ENCODE results near the gene NCOR1.
"Not testable (repeated sequence)": the region's sequence is repeated elsewhere in the genome, so short reads cannot be mapped to it uniquely, and the experiment has no call there.

Gene NCOR1

DNA sequence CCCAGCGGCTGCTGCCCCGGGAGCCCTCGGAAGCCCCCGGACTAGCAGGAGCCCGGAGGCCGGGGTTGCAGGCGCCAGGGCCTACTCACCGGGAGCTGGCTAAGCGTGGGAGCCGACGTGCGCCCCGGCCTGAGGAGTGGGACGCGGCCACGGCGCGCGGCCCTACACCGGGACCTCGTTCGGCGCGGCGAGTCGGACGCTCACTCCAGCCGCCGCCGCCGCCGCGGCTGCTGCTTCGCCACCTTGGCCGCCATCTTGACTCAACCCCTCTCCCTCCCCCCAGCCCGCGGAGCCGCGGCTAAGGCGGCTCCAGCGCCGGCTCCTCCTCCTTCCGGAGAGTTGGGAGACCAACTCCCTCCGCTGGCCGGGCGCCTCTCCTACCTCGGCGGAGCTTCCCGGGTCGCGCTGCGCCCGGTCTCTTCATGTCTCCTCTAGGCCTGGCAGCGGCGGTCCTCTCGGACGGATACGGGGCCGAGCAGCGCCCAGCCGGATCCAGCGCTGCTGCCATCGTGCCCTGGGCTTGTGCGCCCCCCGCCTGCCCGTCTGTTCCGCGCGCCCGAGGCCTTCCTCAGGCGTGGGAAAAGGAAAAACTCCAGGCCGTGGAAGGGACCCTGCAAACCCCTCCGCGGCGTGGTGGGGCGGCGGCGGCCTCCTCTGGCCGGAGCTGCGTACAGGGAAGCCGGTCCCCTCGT is at the start of gene NCOR1:
Gene NCOR1 (minus strand): TSS at position 262 of the 692 bp plus-strand sequence. CDS start 20,965 bp downstream, outside the sequence.
- peak in 1 of 2 experiments; percentile 43 for DNase-seq

DNA sequence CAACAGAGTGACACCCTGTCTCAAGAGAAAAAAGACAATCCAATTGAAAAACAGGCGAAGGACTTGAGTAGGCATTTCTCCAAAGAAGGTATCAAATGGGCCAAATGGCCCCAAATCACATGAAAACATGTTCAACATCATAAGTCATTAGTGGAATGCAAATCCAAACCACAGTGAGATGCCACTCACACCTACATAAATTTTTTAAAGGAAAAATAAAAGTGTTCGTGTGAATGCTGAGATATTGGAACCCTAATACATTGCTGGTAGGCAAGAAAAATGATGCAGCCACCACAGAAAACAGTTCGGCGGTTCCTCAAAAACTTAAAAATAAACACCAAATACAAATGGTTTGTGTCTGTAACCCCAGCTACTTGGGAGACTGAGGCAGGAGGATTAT is 46.9 kb upstream of the NCOR1 start:
- DNase-seq = no peak

GRCh38 chr17:16261049-16261448 is 45.7 kb upstream of the NCOR1 start:
- DNase-seq = no peak

GRCh38 chr17:16259926-16260325 is 44.6 kb upstream of the NCOR1 start:
- no peak for DNase-seq

DNA sequence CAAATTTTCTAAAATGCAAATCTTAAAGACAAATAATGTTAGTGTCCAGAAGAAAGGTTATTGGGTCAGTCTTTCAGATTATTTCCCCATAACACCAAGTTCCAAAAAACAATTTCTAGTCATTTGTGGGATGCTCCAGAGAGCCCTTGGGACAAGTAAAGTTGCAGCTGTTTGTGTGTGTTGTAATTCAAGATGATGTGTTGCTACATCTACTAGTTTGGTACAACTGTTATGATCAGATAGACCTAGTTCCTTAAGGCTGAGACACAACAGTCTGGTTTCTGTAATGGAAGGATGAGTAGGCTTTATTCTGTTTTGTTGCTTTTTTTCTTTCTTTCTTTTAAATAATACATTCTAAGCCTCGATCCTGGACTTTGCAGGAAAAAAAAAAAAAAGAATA is 43.6 kb upstream of the NCOR1 start:
- no peak for DNase-seq

DNA sequence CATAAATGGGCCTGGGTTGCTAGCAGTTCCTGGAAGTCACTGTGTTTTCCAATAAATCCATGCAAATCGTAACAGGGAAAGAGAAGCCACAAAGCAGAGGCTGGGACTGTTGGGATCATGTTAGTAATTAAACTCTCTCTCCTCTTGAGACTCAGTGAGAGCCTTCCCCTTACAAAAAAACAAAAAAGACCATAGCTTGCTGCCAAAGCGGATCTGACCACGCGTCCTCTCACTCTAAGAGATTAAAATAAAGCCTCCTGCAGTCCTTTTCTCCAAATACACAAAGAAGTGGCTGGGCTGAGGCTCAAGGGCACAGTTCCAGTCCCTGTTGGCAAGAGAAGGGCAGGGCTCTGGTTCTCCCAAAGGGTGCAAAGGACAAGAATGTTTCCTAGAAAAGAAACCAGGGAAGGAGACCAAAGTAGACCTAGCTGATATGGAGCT is 40.2 kb upstream of the NCOR1 start:
- no peak for DNase-seq

DNA sequence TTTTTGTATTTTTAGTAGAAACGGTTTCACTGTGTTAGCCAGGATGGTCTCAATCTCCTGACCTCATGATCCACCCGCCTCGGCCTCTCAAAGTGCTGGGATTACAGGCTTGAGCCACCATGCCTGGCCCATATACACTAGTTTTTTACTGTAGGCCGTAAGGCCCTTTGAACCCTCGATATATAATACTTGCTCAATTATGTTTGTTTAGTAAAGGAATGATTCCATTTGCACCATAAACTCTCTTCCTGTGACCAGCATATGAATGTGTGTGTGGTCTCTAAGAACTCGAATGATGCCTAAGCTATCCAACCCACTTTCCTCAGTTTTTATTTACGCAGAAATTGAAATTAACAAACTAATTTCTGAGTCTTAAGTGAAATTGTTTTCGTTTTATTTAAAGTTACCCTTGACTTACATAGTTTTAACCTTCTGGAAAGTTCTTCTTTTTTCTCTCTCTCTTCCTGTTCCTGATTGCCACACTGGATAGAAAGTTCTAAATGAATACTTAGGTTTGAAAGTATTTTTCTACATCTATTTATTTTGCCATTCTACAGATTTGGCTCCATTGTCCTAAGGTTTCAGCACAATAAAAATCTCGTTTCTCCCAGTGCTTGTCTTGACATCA is 39.6 kb upstream of the NCOR1 start:
- no peak for DNase-seq

DNA sequence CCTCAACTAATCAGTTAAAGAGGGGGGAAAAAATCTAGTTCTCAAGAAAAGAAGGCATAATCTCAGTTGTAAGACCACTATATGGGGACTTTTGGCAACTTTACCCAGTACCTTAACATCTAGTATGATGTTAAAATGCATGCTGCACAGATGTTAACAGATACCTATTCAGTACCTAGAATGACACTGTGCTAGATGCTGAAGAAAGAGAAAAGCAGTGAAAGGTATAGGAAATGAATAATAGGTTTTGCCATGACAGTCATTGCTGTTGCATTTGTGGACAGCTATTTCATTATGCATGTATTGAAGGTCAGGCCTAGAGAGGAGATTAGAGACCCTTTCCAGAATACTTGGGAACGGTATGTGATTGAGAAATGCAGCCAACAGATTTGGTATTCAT is 36.2 kb upstream of the NCOR1 start:
- no peak for DNase-seq

DNA sequence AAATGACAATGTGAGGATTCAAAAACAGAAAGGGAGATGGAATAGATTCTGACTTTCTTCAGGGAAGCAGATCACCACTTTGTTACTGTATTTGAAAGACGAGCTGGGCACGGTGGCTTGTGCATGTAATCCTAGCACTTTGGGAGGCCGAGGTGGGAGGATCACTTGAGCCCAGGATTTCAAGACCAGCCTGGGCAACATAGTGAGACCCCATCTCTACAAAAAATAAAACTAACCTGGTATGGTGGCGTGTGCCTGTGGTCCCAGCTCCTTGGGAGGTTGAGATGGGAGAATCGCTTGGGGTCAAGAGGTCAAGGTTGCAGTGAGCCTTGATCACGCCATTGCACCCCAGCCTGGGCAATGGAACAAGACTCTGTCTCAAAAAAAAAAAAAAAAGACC is 35.7 kb upstream of the NCOR1 start:
- no peak for DNase-seq

DNA sequence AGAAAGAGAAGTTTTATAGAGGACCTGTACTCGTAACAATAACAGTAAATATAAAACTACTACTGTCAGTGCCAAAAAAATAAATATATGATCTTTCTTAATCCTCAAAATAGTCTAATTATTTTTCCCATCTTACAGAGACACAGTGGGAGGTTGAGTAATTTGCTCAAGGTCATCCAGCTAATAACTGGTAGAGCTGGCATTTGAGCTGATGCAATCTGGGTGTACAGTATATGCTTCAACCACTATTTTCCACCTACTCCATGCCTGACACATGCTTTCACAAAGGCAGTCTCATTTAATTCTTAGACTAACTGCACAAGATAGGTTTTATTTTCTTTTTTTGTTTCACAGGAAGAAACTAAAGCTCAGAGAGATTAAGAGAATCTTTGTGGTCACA is 35.3 kb upstream of the NCOR1 start:
- DNase-seq = no peak

GRCh38 chr17:16247586-16247984 is 32.3 kb upstream of the NCOR1 start:
- no peak for DNase-seq

DNA sequence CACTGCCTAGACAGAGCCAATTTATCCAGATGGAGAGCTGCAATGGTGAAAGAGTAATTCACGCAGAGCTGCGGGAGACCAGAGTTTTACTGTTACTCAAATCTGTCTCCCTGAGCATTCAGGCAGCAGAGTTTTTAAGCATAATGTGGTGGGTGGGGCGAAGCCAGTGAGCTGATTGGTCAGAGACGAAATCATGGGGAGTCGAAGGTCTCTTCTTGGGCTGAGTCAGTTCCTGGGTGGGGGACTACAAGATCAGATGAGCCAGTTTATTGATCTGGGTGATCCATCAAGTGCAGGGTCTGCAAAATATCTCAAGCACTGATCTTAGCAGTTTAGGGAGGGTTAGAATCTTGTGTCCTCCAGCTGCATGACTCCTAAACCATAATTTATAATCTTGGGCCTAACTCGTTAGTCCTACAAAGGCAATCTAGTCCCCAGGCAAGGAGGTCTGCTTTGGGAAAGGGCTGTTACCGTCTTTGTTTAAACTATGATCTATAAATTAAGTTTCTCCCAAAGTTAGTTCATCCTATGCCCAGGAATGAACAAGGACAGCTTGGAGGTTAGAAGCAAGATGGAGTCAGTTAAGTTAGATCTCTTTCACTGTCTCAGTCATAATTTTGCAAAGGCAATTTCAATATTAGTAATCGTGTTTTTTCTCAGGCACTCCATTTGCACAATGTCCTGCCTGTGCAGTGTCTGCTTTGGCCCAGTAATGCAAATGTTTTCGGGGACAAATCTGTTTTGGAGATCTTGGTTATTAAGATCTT is 28.6 kb upstream of the NCOR1 start:
- no peak for DNase-seq

GRCh38 chr17:16243385-16243784 is 28.1 kb upstream of the NCOR1 start:
- no peak for DNase-seq

DNA sequence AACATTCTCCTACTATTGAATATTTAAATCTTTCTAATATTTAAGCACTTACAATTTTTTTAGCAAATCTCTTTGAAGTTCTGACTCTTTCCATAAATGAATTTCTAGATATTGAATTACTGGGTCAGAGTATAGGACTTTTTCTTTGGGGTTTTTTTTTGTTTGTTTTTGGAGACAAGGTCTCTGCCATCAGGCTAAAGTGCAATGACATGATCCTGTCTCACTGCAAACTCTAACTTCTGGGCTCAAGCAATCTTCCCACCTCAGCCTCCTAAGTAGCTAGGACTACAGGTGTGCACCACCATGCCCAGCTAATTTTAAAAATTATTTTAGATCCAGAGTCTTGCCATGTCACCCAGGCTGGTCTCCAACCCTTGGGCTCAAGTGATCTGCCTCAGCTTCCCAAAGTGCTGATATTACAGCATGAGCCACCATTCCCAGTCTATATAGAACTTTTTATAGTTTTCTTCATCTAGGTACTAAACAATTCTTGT is 26.6 kb upstream of the NCOR1 start:
- no peak for DNase-seq

- DNase-seq = no peak
Observed at GRCh38 chr17:16239931-16240330, 24.6 kb upstream of the NCOR1 start.

- no peak for DNase-seq
Observed at GRCh38 chr17:16232391-16232790, 17.1 kb upstream of the NCOR1 start.

DNA sequence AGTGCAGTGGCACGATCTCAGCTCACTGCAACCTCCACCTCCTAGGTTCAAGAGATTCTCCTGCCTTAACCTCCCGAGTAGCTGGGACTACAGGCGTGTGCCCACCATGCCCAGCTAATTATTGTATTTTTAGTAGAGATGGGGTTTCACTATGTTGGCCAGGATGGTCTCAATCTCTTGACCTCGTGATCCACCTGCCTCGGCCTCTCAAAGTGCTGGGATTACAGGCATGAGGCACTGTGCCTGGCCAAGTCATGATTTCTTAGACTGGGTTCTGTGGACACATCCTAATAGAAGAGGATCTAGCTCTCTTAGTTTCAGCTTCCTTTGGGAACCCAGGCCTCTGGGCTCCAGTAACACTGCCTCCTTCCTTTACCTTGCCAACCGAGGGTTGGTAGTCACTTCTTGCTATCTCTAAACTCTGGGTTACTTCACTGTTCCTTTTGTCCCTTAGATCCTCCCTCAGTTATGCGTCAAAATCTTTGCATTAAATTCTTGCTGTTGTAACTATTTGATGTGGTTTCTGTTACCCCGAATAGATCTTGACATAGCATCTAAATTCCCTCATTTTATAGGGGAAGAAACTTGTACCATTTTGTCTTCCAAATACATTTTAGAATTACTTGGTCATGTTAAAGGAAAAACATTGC is 14.7 kb upstream of the NCOR1 start:
- not testable (repeated sequence) for DNase-seq

DNA sequence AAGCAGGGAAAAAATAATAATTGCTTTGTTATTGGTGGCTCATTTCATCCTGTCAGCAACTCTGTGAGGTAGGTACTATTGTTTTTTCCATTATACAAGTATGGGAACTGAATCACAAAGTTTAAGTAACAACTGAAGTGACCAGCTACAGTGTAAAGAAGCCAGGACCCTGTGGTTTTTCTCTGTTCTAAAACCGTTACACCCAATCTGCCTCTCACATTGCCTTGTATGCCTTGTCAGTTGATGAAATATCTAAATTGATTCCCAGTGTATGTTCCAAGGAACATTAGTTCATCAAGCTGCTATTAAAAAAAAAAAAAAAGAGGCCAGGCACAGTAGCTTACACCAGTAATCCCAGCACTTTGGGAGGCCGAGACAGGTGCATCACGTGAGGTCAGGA is 7.1 kb upstream of the NCOR1 start:
- DNase-seq = no peak

- DNase-seq = peak in 1 of 2 experiments; percentile 67
Observed at GRCh38 chr17:16217002-16217635, 1.8 kb upstream of the NCOR1 start, which contains the start of gene PIGL. PIGL (plus strand) TSS chr17:16217210; CDS start chr17:16217227, 17 bp downstream.

DNA sequence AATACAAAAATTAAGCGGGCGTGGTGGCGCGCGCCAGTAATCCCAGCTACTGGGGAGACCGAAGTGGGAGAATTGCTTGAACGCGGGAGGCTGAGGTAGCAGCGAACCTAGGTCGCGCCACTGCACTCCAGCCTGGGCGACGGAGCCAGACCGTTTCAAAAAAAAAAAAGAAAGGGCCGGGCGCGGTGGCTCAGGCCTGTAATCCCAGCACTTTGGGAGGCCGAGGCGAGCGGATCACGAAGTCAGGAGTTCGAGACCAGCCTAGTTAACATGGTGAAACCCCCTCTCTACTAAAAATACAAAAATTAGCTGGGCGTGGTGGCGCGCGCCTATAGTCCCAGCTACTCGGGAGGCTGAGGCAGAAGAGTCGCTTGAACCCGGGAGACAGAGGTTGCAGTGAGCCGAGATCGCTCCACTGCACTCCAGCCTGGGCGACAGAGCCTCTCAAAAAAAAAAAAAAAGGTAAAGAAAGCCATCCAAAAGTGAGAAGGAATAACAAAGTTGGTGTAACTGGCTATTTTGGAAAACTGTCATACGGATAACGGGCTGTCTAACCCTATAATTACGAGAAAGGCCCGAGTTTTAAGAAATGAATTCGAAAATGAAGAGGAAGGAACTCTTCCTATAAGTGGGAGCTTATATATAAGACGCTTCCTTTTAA is 1.1 kb upstream of the NCOR1 start:
- DNase-seq = not testable (repeated sequence)

DNA sequence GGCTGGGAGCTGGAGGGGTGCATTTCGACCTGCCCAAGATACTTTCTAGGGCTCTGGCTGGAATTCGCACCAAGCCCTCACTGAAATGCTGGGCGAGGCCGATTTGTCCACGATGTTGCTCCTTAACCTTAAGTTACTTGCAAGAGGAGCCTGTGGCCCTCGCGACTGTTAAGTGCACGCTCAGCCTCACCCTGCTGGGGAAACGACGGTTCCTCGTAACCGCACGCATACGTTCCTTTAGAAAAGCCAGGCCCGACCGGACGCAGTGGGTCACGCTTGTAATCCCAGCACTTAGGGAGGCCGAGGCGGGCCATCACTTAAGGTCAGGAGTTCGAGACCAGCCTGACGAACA is 607 bp upstream of the NCOR1 start:
- DNase-seq = no peak

DNA sequence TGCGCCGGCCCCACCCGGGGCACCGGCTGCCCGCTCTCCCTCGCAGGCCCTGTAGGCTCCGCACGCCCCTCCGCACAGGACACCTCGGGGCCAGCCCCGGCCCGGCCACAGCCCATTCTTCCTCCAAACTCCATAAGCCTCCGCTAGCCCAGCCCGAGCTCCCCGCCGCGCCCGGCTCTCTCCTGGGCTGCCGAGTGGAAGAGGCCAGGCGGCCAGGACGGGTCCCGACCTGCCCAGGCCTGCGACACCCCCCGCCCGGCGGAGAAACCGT is 397 bp downstream of the NCOR1 start:
- DNase-seq = no peak
